CD4-positive, alpha-beta T cell treated with Interleukin-1 beta for 1 hour (primary cell): Measurements from ENCODE around the gene PLEKHB1.
"Not testable (repeated sequence)": the region's sequence is repeated elsewhere in the genome, so short reads cannot be mapped to it uniquely, and the experiment has no call there.

Source experiments
- DNase-seq, 2 donors: peaks; one replicate each; pipeline ENCODE4 v3.0.0-alpha.2; 2020 to 2022

The PLEKHB1 gene

GRCh38 chr11:73648571-73649046 lies 2.2 kb downstream of the PLEKHB1 start:
- no peak for DNase-seq

- DNase-seq, result no peak
Observed at GRCh38 chr11:73649206-73649605, 2.8 kb downstream of the PLEKHB1 start.

- no peak for DNase-seq
Observed at GRCh38 chr11:73650400-73650799, 4.0 kb downstream of the PLEKHB1 start.

- no peak for DNase-seq
Observed at GRCh38 chr11:73651252-73651651, 4.9 kb downstream of the PLEKHB1 start.

GRCh38 chr11:73651661-73652045 lies 5.3 kb downstream of the PLEKHB1 start:
- no peak for DNase-seq

GRCh38 chr11:73652046-73652730 lies 5.8 kb downstream of the PLEKHB1 start:
- no peak for DNase-seq

- DNase-seq, result no peak
Observed at GRCh38 chr11:73652856-73653559, 6.6 kb downstream of the PLEKHB1 start.

- no peak for DNase-seq
Observed at GRCh38 chr11:73653996-73654395, 7.6 kb downstream of the PLEKHB1 start.

- DNase-seq, result no peak
Observed at GRCh38 chr11:73654482-73655021, 8.2 kb downstream of the PLEKHB1 start.

- DNase-seq, result no peak
Observed at GRCh38 chr11:73655686-73656085, 9.3 kb downstream of the PLEKHB1 start.

- no peak for DNase-seq
Observed at GRCh38 chr11:73656985-73657384, 10.6 kb downstream of the PLEKHB1 start.

GRCh38 chr11:73659961-73660360 lies 13.6 kb downstream of the PLEKHB1 start:
- DNase-seq, result no peak

- DNase-seq, result no peak
Observed at GRCh38 chr11:73660497-73661034, 14.2 kb downstream of the PLEKHB1 start.

- peak; percentile 83 to 86 for DNase-seq
Observed at GRCh38 chr11:73661035-73661628, 14.8 kb downstream of the PLEKHB1 start.

GRCh38 chr11:73662445-73663157 lies 16.2 kb downstream of the PLEKHB1 start:
- DNase-seq, result no peak

GRCh38 chr11:73663604-73664495 lies 17.5 kb downstream of the PLEKHB1 start:
- DNase-seq, result no peak

GRCh38 chr11:73664877-73665276 lies 18.5 kb downstream of the PLEKHB1 start:
- no peak for DNase-seq

- no peak for DNase-seq
Observed at GRCh38 chr11:73667891-73668290, 21.5 kb downstream of the PLEKHB1 start.

- DNase-seq, result no peak
Observed at GRCh38 chr11:73670808-73671207, 24.4 kb downstream of the PLEKHB1 start.

GRCh38 chr11:73671701-73672100 lies 25.3 kb downstream of the PLEKHB1 start:
- no peak for DNase-seq

- DNase-seq, result not testable (repeated sequence)
Observed at GRCh38 chr11:73676552-73676951, 30.2 kb downstream of the PLEKHB1 start.

- no peak for DNase-seq
Observed at GRCh38 chr11:73680687-73681086, 34.3 kb downstream of the PLEKHB1 start.
